Calu3 (cell line): ENCODE data around the gene CNIH4. TPM values are rescaled to one million over a fixed set of nuclear protein-coding genes. Genes with fewer than 3 reads are reported as not detected.
A peak's percentile ranks its signal among the peaks of the same experiment; 100 is the strongest.
"Not testable (repeated sequence)": the region's sequence is repeated elsewhere in the genome, so short reads cannot be mapped to it uniquely, and the experiment has no call there.

Source experiments
- BruUV-seq: library from RNA; stranded (reverse); fragments of 400-500 nt; replicated peaks from 2 replicates; lab custom pipeline; 2021; lab: Mats Ljungman, UMichigan
- CTCF ChIA-PET: fragments of 300-600 bp; sonication (Branson Sonifier 250); formaldehyde crosslinking; loops from one replicate; lab custom pipeline; 2022; ENCODE audit warnings: antibody characterized with exemption; lab: Charles Lee
- DNase-seq: peaks from one replicate; pipeline ENCODE4 v3.0.0; 2022
- H3K27ac Mint-ChIP-seq: one replicate; pipeline ENCODE4 v1.8.0; 2022; ENCODE audit warnings: mixed read lengths; ENCODE audit not compliant: unreplicated experiment
- H3K27me3 Mint-ChIP-seq: one replicate; pipeline ENCODE4 v1.8.0; 2022; ENCODE audit warnings: mixed read lengths; ENCODE audit not compliant: unreplicated experiment
- H3K36me3 Mint-ChIP-seq: one replicate; pipeline ENCODE4 v1.8.0; 2022; ENCODE audit warnings: mild to moderate bottlenecking, moderate library complexity, mixed read lengths; ENCODE audit not compliant: insufficient read depth, unreplicated experiment
- H3K4me1 Mint-ChIP-seq: one replicate; pipeline ENCODE4 v1.8.0; 2022; ENCODE audit warnings: mild to moderate bottlenecking, low read depth, mixed read lengths; ENCODE audit not compliant: unreplicated experiment
- H3K4me3 Mint-ChIP-seq: one replicate; pipeline ENCODE4 v1.8.0; 2022; ENCODE audit warnings: mild to moderate bottlenecking, low read depth, moderate library complexity, mixed read lengths; ENCODE audit not compliant: unreplicated experiment
- H3K9me3 Mint-ChIP-seq: one replicate; pipeline ENCODE4 v1.8.0; 2022; ENCODE audit warnings: low read depth, mixed read lengths; ENCODE audit not compliant: unreplicated experiment
- CTCF ChIP-seq: fragments of 200-600 bp; IDR thresholded peaks from one replicate; pipeline ENCODE4 v1.8.0; 2022; ENCODE audit warnings: antibody characterized with exemption; ENCODE audit not compliant: unreplicated experiment
- intact Hi-C: fragments of 100-400 bp; cut with micrococcal nuclease; formaldehyde crosslinking; loops from one replicate; pipeline ENCODE4 v1.10.0; 2022; ENCODE audit not compliant: unreplicated experiment
- total RNA-seq: library from RNA; stranded (reverse); gene quantifications from 2 replicates; pipeline ENCODE4 v1.2.3, GENCODE V29; 2022

Gene CNIH4
- total RNA-seq, 1 experiment from 2014 or later = 91.4 TPM

DNA sequence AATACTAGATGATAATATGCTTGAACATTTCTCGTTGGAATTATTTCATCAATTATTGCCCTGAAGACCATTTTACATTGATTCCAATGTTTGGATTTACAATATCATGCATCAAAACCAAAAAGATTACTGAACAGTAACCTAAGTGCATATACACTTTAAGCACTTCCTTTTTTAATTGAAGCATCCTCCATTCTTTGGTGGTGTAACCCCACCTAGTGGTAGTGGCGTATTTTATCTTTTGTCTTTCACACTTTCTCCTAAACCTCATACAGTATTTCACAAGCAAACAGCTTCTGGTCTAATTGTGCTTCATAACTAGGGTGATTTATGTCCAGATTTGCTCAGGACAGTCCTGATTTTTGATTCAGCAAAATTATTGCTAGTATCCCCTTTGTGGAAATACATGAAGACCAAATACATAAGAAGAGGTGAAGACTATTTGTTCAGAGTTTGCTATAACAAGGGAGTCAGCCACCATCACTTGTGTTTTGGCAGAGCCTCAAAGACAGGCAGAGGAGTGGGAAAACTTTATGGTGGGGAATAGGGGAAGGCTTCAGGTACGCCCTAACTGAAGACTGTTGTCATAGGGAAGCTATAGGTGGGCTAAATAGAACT, 23.3 kb upstream of the CNIH4 start:
- H3K9me3 Mint-ChIP-seq = no peaks in the 10 kb centered on the region
- no peak overlapping the region for H3K4me3 Mint-ChIP-seq
- BruUV-seq = no TSS peak
- H3K4me1 Mint-ChIP-seq = peaks cover 18% of the 10 kb centered on the region
- intact Hi-C loops = loop anchor here (1.0 to 2.0 kb wide), 2 partner anchors 217 to 635 kb away; no protein-coding TSS in a partner anchor
- no peaks in the 10 kb centered on the region for H3K27me3 Mint-ChIP-seq
- CTCF ChIA-PET = interaction anchor here (0.5 to 0.6 kb wide), 2 partner anchors 502 to 992 kb away, joined by 3 read pairs; no protein-coding TSS in a partner anchor
- peak; percentile 53 for DNase-seq
- peaks cover 17% of the 10 kb centered on the region for H3K36me3 Mint-ChIP-seq
- no peak overlapping the region for H3K27ac Mint-ChIP-seq
- peak; percentile 38 for TF ChIP-seq CTCF

DNA sequence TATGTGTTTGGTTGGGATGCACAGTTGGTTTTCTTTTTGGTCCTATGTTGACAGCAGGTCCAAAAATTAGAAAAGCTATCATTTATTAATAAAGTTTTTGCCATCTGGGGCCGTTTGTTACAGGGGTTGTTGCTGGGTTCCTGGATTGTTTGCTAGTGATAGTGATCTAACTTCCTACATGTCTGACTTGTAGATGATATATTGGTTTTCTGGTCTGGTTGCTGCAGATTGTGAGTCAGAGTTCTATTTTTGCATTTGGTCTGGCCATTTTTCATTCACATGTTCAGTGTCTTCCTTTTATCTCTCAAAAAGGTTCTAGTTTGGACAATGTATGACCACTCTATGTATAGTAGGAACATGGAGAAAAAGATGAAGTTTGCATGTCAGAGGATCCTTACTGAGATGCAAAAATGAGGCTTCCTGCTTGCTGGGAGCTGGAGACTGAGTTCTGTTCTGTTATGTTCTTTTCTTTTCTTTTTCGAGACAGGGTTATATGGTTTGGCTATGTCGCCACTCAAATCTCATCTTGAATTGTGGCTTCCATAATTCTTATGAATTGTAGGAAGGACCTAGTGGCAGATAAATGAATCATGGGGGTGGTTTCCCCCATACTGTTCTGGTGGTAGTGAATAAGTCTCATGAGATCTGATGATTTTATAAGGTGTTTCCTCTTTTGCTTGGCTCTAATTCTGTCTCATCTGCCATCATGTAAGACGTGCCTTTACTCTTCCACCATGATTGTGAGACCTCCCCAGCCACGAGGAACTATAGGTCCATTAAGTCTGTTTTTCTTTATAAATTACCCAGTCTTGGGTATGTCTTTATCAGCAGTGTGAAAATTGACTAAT, 22.5 kb upstream of the CNIH4 start:
- no peak overlapping the region for H3K27ac Mint-ChIP-seq
- CTCF ChIA-PET = interaction anchor here (0.6 kb wide), 1 partner anchor 503 kb away, joined by 3 read pairs; no protein-coding TSS in a partner anchor
- intact Hi-C loops = loop anchor here (1.0 to 2.0 kb wide), 2 partner anchors 218 to 635 kb away; no protein-coding TSS in a partner anchor
- DNase-seq = no peak
- H3K27me3 Mint-ChIP-seq = no peaks in the 10 kb centered on the region
- H3K4me3 Mint-ChIP-seq = no peak overlapping the region
- TF ChIP-seq CTCF = no peak
- H3K9me3 Mint-ChIP-seq = no peaks in the 10 kb centered on the region
- H3K4me1 Mint-ChIP-seq = peaks cover 13% of the 10 kb centered on the region
- H3K36me3 Mint-ChIP-seq = peaks cover 15% of the 10 kb centered on the region
- no TSS peak for BruUV-seq

DNA sequence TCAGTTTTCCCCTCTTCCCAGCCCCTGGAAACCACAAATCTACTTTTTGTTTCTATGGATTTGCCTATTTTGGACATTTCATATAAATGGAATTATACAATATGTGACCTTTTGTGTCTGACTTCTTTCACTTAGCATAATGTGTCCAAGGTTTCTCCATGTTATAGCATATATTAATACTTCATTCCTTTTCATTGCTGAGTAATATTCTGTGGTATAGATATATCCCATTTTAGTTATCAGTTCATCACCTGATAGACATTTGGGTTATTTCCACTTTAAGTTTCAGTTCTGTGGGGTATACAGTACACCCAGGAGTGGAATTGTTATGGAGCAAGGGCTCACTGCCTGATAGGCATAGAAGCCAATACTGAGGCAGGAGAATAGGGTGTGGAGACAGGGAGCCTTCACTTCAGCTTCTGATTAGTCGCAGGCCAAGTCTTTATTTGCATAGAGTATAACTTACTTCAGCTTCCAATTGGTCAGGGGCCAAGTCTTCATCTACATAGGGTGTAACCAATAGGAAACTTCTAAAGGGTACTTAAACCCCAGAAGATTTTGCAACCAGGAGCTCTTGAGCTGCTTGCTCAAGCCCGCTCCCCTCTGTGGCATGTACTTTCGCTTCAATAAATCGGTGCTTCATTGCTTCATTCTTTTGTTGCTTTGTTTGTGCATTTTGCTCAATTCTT, 18.4 kb upstream of the CNIH4 start:
- intact Hi-C loops = no loop called here
- Mint-ChIP-seq H3K4me1 (peaks cover 8% of the 10 kb centered on the region), H3K27me3 (no peaks in the 10 kb centered on the region), H3K36me3 (peaks cover 13% of the 10 kb centered on the region), H3K4me3 (no peak overlapping the region), H3K9me3 (no peaks in the 10 kb centered on the region), H3K27ac (peak overlapping the region; percentile 50)
- CTCF ChIA-PET = interaction anchor here (0.5 kb wide), 1 partner anchor 1624 kb away, joined by 3 read pairs; no protein-coding TSS in a partner anchor
- no peak for DNase-seq
- BruUV-seq = no TSS peak
- no peak for TF ChIP-seq CTCF

- TF ChIP-seq CTCF = no peak
- H3K4me3 Mint-ChIP-seq = no peak overlapping the region
Observed at GRCh38 chr1:224339442-224340033, 17.1 kb upstream of the CNIH4 start.

DNA sequence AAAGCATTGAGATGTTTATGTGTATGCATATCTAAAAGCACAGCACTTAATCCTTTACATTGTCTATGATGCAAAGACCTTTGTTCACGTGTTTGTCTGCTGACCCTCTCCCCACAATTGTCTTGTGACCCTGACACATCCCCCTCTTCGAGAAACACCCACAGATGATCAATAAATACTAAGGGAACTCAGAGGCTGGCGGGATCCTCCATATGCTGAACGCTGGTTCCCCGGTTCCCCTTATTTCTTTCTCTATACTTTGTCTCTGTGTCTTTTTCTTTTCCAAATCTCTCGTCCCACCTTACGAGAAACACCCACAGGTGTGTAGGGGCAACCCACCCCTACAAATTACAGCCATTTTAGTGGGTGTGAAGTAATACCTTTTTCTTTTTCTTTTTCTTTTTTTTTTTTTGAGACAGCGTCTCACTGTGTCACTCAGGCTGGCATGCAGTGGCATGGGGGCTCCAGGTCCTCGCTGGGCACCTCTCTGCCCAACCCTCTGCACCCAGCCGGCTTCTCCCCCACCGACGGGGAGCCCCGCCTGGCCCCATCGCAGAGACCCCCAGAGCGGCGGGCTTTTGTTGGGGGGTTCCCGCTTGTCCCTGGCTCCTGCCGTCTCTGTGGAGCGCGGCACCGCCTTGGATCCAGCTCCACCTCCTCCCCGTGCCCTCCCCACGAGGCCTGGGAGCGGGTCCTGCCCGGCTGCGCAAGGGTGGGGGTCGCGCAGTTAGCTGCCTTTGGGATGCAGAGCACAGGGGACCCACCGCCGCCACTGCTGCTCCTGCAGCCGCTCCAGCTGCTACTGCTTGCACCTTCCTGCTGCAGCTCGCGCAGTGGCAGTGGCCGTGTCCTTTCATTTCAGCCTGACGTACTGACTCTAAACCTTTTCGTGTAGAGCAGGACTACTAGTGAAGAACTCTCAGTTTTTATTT, 16.0 kb upstream of the CNIH4 start:
- Mint-ChIP-seq H3K4me3 (peak overlapping the region; percentile 60), H3K36me3 (peaks cover 13% of the 10 kb centered on the region), H3K27ac (peak overlapping the region; percentile 5)
- CTCF ChIA-PET, H3K4me1 Mint-ChIP-seq, intact Hi-C loops, H3K9me3 Mint-ChIP-seq, BruUV-seq, H3K27me3 Mint-ChIP-seq: not testable (repeated sequence)
- peak; percentile 29 for DNase-seq

More at GRCh38 chr1:224339442-224340033, 17.1 kb upstream of the CNIH4 start:
- CTCF ChIA-PET = interaction anchor here (0.6 kb wide), 1 partner anchor 860 kb away, joined by 3 read pairs; no protein-coding TSS in a partner anchor
- Mint-ChIP-seq H3K4me1 (no peaks in the 10 kb centered on the region), H3K36me3 (peaks cover 13% of the 10 kb centered on the region), H3K27ac (no peak overlapping the region), H3K9me3 (no peaks in the 10 kb centered on the region), H3K27me3 (no peaks in the 10 kb centered on the region)
- BruUV-seq = no TSS peak
- intact Hi-C loops = no loop called here
- no peak for DNase-seq
